ENCODE data around the gene GOLGA6L26.
"Not testable (repeated sequence)": the region's sequence is repeated elsewhere in the genome, so short reads cannot be mapped to it uniquely, and the experiment has no call there.

GOLGA6L26 gene

GRCh38 chr15:23334096-23334495, at the start of gene GOLGA6L26:
Gene GOLGA6L26 (minus strand): TSS chr15:23334196. CDS start chr15:23334135, 61 bp downstream.
- not testable (repeated sequence) for H3K4me3 ChIP-seq; DNase-seq (ENCODE audit: low spot score); H3K27ac ChIP-seq

- DNase-seq (ENCODE audit: low spot score); H3K4me3 ChIP-seq; H3K27ac ChIP-seq: not testable (repeated sequence)
Observed at GRCh38 chr15:23381192-23381591, 47.2 kb upstream of the GOLGA6L26 start.

- DNase-seq (ENCODE audit: low spot score); H3K4me3 ChIP-seq; H3K27ac ChIP-seq: not testable (repeated sequence)
Observed at GRCh38 chr15:23380700-23381099, 46.7 kb upstream of the GOLGA6L26 start.

GRCh38 chr15:23378946-23379345, 45.0 kb upstream of the GOLGA6L26 start:
- DNase-seq (ENCODE audit: low spot score); H3K4me3 ChIP-seq; H3K27ac ChIP-seq: not testable (repeated sequence)

GRCh38 chr15:23374226-23374625, 40.2 kb upstream of the GOLGA6L26 start:
- DNase-seq (ENCODE audit: low spot score); H3K27ac ChIP-seq: not testable (repeated sequence)

GRCh38 chr15:23372891-23373600, 39.0 kb upstream of the GOLGA6L26 start:
- not testable (repeated sequence) for H3K27ac ChIP-seq; DNase-seq (ENCODE audit: low spot score); H3K4me3 ChIP-seq

More at GRCh38 chr15:23374226-23374625, 40.2 kb upstream of the GOLGA6L26 start:
- not testable (repeated sequence) for H3K4me3 ChIP-seq

- Histone ChIP-seq H3K27ac (peak overlapping the region in 1 of 2 donors; percentile 67), H3K4me3 (no peak overlapping the region)
- no peak for TF ChIP-seq CTCF (IDR thresholded peaks at IDR 0.05)
- no peak for DNase-seq (ENCODE audit: low spot score)
Observed at GRCh38 chr15:23372284-23372683, 38.3 kb upstream of the GOLGA6L26 start.

GRCh38 chr15:23371868-23372267, 37.9 kb upstream of the GOLGA6L26 start:
- DNase-seq (ENCODE audit: low spot score); H3K4me3 ChIP-seq: not testable (repeated sequence)
- H3K27ac ChIP-seq = peak overlapping the region in 1 of 2 donors; percentile 67

- H3K27ac ChIP-seq = peak overlapping the region; percentile 67 to 77
- DNase-seq (ENCODE audit: low spot score); H3K4me3 ChIP-seq: not testable (repeated sequence)
Observed at GRCh38 chr15:23371134-23371533, 37.1 kb upstream of the GOLGA6L26 start.

- no peak for DNase-seq (ENCODE audit: low spot score)
- Histone ChIP-seq H3K4me3 (no peak overlapping the region), H3K27ac (peak overlapping the region; percentile 66 to 67)
- no peak for TF ChIP-seq CTCF (IDR thresholded peaks at IDR 0.05)
Observed at GRCh38 chr15:23370578-23370977, 36.6 kb upstream of the GOLGA6L26 start.

GRCh38 chr15:23364261-23364660, 30.3 kb upstream of the GOLGA6L26 start:
- not testable (repeated sequence) for DNase-seq (ENCODE audit: low spot score); H3K4me3 ChIP-seq

GRCh38 chr15:23362622-23363021, 28.6 kb upstream of the GOLGA6L26 start:
- DNase-seq (ENCODE audit: low spot score); H3K27ac ChIP-seq; H3K4me3 ChIP-seq: not testable (repeated sequence)

More at GRCh38 chr15:23364261-23364660, 30.3 kb upstream of the GOLGA6L26 start:
- not testable (repeated sequence) for H3K27ac ChIP-seq

- not testable (repeated sequence) for H3K27ac ChIP-seq, H3K4me3 ChIP-seq
Observed at GRCh38 chr15:23354448-23354847, 20.5 kb upstream of the GOLGA6L26 start, which contains the start of gene GOLGA8S. Gene GOLGA8S (plus strand): TSS chr15:23354748. CDS start chr15:23354810, 62 bp downstream.

GRCh38 chr15:23311233-23311632, 22.8 kb downstream of the GOLGA6L26 start:
- not testable (repeated sequence) for H3K27ac ChIP-seq; H3K4me3 ChIP-seq; DNase-seq (ENCODE audit: low spot score)

More at GRCh38 chr15:23354448-23354847, 20.5 kb upstream of the GOLGA6L26 start, which contains the start of gene GOLGA8S:
- DNase-seq (ENCODE audit: low spot score) = not testable (repeated sequence)

GRCh38 chr15:23305921-23306320, 28.1 kb downstream of the GOLGA6L26 start:
- not testable (repeated sequence) for H3K4me3 ChIP-seq; H3K27ac ChIP-seq; DNase-seq (ENCODE audit: low spot score)

- H3K4me3 ChIP-seq = peak overlapping the region; percentile 77
- H3K27ac ChIP-seq; DNase-seq (ENCODE audit: low spot score): not testable (repeated sequence)
Observed at GRCh38 chr15:23304805-23305204, 29.2 kb downstream of the GOLGA6L26 start.

- Histone ChIP-seq H3K27ac (peak overlapping the region in 1 of 2 donors; percentile 87), H3K4me3 (peak overlapping the region; percentile 77)
- not testable (repeated sequence) for DNase-seq (ENCODE audit: low spot score)
Observed at GRCh38 chr15:23304267-23304666, 29.7 kb downstream of the GOLGA6L26 start.

All from coronary artery (tissue), 2 donors.